ENCODE data around the gene C21orf58. TPM values are rescaled to one million over a fixed set of nuclear protein-coding genes. Genes with fewer than 3 reads are reported as not detected.
A peak's percentile ranks its signal among the peaks of the same experiment; 100 is the strongest.

C21orf58 gene
- total RNA-seq, 4 donors from 2014 or later = 4.6 to 20.6 (median 11.4) TPM

GRCh38 chr21:46284733-46285132, 38.9 kb downstream of the C21orf58 start:
- Histone ChIP-seq H3K9me3 (no peaks in the 10 kb centered on the region), H3K4me1 (peaks cover 0 to 41% (median 13%) of the 10 kb centered on the region in 4 donors), H3K27ac (no peak overlapping the region), H3K36me3 (peaks cover 0 to 42% (median 0%) of the 10 kb centered on the region in 3 donors), H3K4me3 (peak overlapping the region in 2 of 4 donors; percentile 82 to 100), H3K27me3 (no peaks in the 10 kb centered on the region)
- TF ChIP-seq CTCF (IDR thresholded peaks at IDR 0.05) (no peak), POLR2A (IDR thresholded peaks at IDR 0.05) (no peak)
- DNase-seq = no peak

DNA sequence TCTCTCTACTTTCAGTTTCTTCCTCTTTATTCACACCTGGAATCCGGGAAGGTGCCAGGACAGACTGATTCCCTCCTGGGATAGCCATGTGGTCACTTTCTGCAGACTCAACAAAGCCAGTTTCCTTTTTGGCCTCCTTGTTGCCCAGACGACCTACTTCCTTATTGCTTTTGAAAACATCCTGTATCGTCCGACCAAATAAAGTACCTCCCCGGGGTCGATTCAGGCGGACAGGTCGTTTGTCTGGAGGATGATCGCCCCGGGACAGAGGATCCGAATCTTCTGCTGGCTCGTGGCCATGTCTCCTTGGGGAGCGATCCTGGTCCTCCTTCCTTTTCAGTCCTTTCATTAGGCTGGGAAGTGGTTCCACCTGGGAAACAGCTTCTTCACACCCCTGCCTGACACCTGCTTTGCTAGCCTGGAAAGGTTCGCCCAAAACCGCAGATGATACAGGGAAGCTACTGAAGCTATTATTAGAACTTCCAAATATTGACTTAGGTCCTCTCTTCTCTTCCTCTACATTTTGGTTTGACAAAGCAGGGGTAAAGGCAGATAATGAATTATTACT, 39.5 kb downstream of the C21orf58 start:
- H3K4me3 ChIP-seq = peak overlapping the region in 1 of 4 donors; percentile 100
- H3K4me1 ChIP-seq = peaks cover 0 to 41% (median 13%) of the 10 kb centered on the region in 4 donors

DNA sequence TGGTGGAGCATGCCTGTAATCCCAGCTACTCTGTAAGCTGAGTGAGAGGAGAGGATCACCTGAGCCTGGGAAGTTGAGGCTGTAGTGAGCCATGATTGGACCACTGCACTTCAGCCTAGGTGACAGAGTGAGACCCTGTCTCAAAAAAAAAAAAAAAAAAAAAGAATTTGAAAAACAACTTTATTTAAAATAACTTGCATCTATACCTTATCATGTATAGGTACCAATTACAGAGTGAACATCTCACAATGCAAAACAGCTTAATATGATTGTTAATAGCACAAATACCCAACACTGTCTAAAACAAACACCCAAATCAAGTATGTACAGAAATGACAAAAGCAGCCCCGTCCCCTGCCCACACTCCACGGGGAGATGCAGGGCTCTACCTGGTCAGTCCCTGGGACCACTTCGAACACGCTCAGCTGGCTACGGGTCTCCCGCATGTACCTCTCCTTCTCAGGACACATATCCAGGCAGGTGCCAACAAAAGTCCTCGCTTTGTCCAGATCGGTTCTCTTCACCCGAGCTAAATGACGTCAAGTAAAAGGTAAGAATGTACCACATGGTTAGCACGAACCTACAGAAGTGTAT, 48.8 kb downstream of the C21orf58 start:
- Histone ChIP-seq H3K27me3 (no peaks in the 10 kb centered on the region), H3K9me3 (no peaks in the 10 kb centered on the region), H3K4me1 (no peaks in the 10 kb centered on the region), H3K4me3 (no peak overlapping the region), H3K27ac (no peak overlapping the region), H3K36me3 (peaks cover 0 to 99% (median 0%) of the 10 kb centered on the region in 3 donors)
- no peak for DNase-seq
- TF ChIP-seq CTCF (IDR thresholded peaks at IDR 0.05) (no peak), POLR2A (IDR thresholded peaks at IDR 0.05) (no peak)

More for the DNA sequence above, 39.5 kb downstream of the C21orf58 start:
- H3K27me3 ChIP-seq = no peaks in the 10 kb centered on the region
- DNase-seq = no peak
- peaks cover 0 to 48% (median 0%) of the 10 kb centered on the region in 3 donors for H3K36me3 ChIP-seq
- H3K9me3 ChIP-seq = no peaks in the 10 kb centered on the region
- H3K27ac ChIP-seq = no peak overlapping the region
- no peak for TF ChIP-seq CTCF (IDR thresholded peaks at IDR 0.05)
- TF ChIP-seq POLR2A (IDR thresholded peaks at IDR 0.05) = no peak

- no peak for TF ChIP-seq POLR2A (IDR thresholded peaks at IDR 0.05)
- no peak for TF ChIP-seq CTCF (IDR thresholded peaks at IDR 0.05)
- peaks cover 0 to 99% (median 0%) of the 10 kb centered on the region in 3 donors for H3K36me3 ChIP-seq
Observed at GRCh38 chr21:46273341-46273740, 50.3 kb downstream of the C21orf58 start.

DNA sequence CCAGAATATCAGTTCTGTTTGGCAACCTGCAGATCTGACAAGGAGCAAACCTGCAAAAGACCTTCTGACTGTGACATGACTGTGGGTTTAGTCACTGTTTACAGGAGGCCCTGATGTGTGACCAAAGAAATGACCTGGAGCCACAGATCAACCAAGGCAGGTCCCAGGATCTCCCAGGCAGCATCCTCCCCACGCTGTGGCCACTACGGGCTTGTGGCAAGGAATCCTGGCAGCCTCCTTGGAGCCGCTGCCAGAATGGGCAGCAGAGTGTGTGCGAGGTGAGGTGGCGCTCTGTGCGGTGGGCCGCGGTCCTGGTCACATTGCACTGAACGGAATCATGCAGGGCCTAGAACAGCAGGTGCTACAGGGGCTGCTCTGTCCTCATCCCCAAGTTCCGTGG, 54.2 kb downstream of the C21orf58 start:
- no peak overlapping the region for H3K4me3 ChIP-seq
- peaks cover 0 to 100% (median 0%) of the 10 kb centered on the region in 3 donors for H3K36me3 ChIP-seq
- no peaks in the 10 kb centered on the region for H3K27me3 ChIP-seq
- DNase-seq = no peak
- no peak overlapping the region for H3K27ac ChIP-seq
- H3K4me1 ChIP-seq = no peaks in the 10 kb centered on the region
- TF ChIP-seq CTCF (IDR thresholded peaks at IDR 0.05) (no peak), POLR2A (IDR thresholded peaks at IDR 0.05) (no peak)
- H3K9me3 ChIP-seq = no peaks in the 10 kb centered on the region

More at GRCh38 chr21:46273341-46273740, 50.3 kb downstream of the C21orf58 start:
- Histone ChIP-seq H3K9me3 (no peaks in the 10 kb centered on the region), H3K27me3 (no peaks in the 10 kb centered on the region), H3K27ac (no peak overlapping the region), H3K4me1 (no peaks in the 10 kb centered on the region), H3K4me3 (no peak overlapping the region)
- no peak for DNase-seq
